Measurements from ENCODE around the gene ACOXL. TPM values are rescaled to one million over a fixed set of nuclear protein-coding genes. Genes with fewer than 3 reads are reported as not detected.

The ACOXL gene
- polyA plus RNA-seq, 6 donors from 2014 or later: not detected

- ATAC-seq (ENCODE audit: low read depth in 2 of 2) (no peak), DNase-seq (no peak)
- Mint-ChIP-seq H3K36me3 (no peaks in the 10 kb centered on the region), H3K27ac (no peak overlapping the region), H3K4me1 (no peaks in the 10 kb centered on the region), H3K4me3 (no peak overlapping the region), H3K9me3 (no peaks in the 10 kb centered on the region), H3K27me3 (peaks cover 0 to 11% (median 4%) of the 10 kb centered on the region in 3 donors)
Measured at GRCh38 chr2:110836671-110837070, 104.3 kb downstream of the ACOXL start.

GRCh38 chr2:110837446-110838409, 105.4 kb downstream of the ACOXL start:
- H3K4me1 Mint-ChIP-seq: no peaks in the 10 kb centered on the region
- no peaks in the 10 kb centered on the region for H3K9me3 Mint-ChIP-seq
- peak overlapping the region in 1 of 6 donors; percentile 60 for H3K27ac Mint-ChIP-seq
- DNase-seq: no peak
- ATAC-seq (ENCODE audit: low read depth in 2 of 2): no peak
- H3K4me3 Mint-ChIP-seq: no peak overlapping the region
- peaks cover 0 to 12% (median 4%) of the 10 kb centered on the region in 3 donors for H3K27me3 Mint-ChIP-seq
- H3K36me3 Mint-ChIP-seq: no peaks in the 10 kb centered on the region

- Mint-ChIP-seq H3K4me1 (no peaks in the 10 kb centered on the region), H3K4me3 (peak overlapping the region in 1 of 8 donors; percentile 21), H3K27ac (no peak overlapping the region), H3K27me3 (peaks cover 0 to 12% (median 8%) of the 10 kb centered on the region in 3 donors), H3K36me3 (no peaks in the 10 kb centered on the region), H3K9me3 (no peaks in the 10 kb centered on the region)
- ATAC-seq (ENCODE audit: low read depth in 2 of 2) (no peak), DNase-seq (no peak)
Measured at GRCh38 chr2:110838657-110839384, 106.4 kb downstream of the ACOXL start.

GRCh38 chr2:110840508-110840907, 108.1 kb downstream of the ACOXL start:
- Mint-ChIP-seq H3K27ac (no peak overlapping the region), H3K4me1 (no peaks in the 10 kb centered on the region), H3K4me3 (no peak overlapping the region), H3K27me3 (peaks cover 0 to 12% (median 6%) of the 10 kb centered on the region in 3 donors), H3K36me3 (no peaks in the 10 kb centered on the region), H3K9me3 (no peaks in the 10 kb centered on the region)
- ATAC-seq (ENCODE audit: low read depth in 2 of 2) (no peak), DNase-seq (no peak)

- Mint-ChIP-seq H3K4me1 (peaks cover 12% of the 10 kb centered on the region in 3 donors), H3K9me3 (peaks cover 0 to 2% (median 0%) of the 10 kb centered on the region in 7 donors), H3K27ac (no peak overlapping the region), H3K36me3 (no peaks in the 10 kb centered on the region), H3K27me3 (peaks cover 0 to 12% (median 6%) of the 10 kb centered on the region in 3 donors), H3K4me3 (no peak overlapping the region)
- no peak for ATAC-seq (ENCODE audit: low read depth in 2 of 2)
- no peak for DNase-seq
Measured at GRCh38 chr2:110842048-110842447, 109.7 kb downstream of the ACOXL start.

- Mint-ChIP-seq H3K4me1 (peaks cover 15 to 19% (median 16%) of the 10 kb centered on the region in 3 donors), H3K4me3 (no peak overlapping the region), H3K27me3 (peaks cover 0 to 12% (median 6%) of the 10 kb centered on the region in 3 donors), H3K36me3 (no peaks in the 10 kb centered on the region), H3K9me3 (peaks cover 0 to 2% (median 0%) of the 10 kb centered on the region in 7 donors), H3K27ac (peak overlapping the region in 1 of 6 donors; percentile 3)
- ATAC-seq (ENCODE audit: low read depth in 2 of 2): no peak
- DNase-seq: no peak
Measured at GRCh38 chr2:110843496-110843895, 111.1 kb downstream of the ACOXL start.

GRCh38 chr2:110843959-110844510, 111.7 kb downstream of the ACOXL start:
- H3K4me1 Mint-ChIP-seq: peaks cover 15 to 19% (median 16%) of the 10 kb centered on the region in 3 donors
- ATAC-seq (ENCODE audit: low read depth in 2 of 2): no peak
- H3K27me3 Mint-ChIP-seq: peaks cover 0 to 12% (median 6%) of the 10 kb centered on the region in 3 donors
- H3K36me3 Mint-ChIP-seq: no peaks in the 10 kb centered on the region
- no peak overlapping the region for H3K4me3 Mint-ChIP-seq
- no peak for DNase-seq
- peak overlapping the region in 1 of 6 donors; percentile 3 for H3K27ac Mint-ChIP-seq
- H3K9me3 Mint-ChIP-seq: peaks cover 0 to 2% (median 0%) of the 10 kb centered on the region in 7 donors

- peak overlapping the region in 1 of 6 donors; percentile 76 for H3K27ac Mint-ChIP-seq
- H3K4me3 Mint-ChIP-seq: no peak overlapping the region
- DNase-seq: no peak
- peaks cover 16 to 19% (median 16%) of the 10 kb centered on the region in 3 donors for H3K4me1 Mint-ChIP-seq
- no peak for ATAC-seq (ENCODE audit: low read depth in 2 of 2)
- no peaks in the 10 kb centered on the region for H3K36me3 Mint-ChIP-seq
- H3K27me3 Mint-ChIP-seq: peaks cover 0 to 6% (median 5%) of the 10 kb centered on the region in 3 donors
- peaks cover 0 to 2% (median 0%) of the 10 kb centered on the region in 7 donors for H3K9me3 Mint-ChIP-seq
Measured at GRCh38 chr2:110847651-110848050, 115.3 kb downstream of the ACOXL start.

- Mint-ChIP-seq H3K36me3 (no peaks in the 10 kb centered on the region), H3K4me1 (peaks cover 16 to 20% (median 19%) of the 10 kb centered on the region in 3 donors), H3K9me3 (peaks cover 0 to 2% (median 0%) of the 10 kb centered on the region in 7 donors), H3K27me3 (peaks cover 0 to 6% (median 5%) of the 10 kb centered on the region in 3 donors), H3K4me3 (no peak overlapping the region), H3K27ac (no peak overlapping the region)
- ATAC-seq (ENCODE audit: low read depth in 2 of 2): no peak
- DNase-seq: no peak
Measured at GRCh38 chr2:110848071-110848470, 115.7 kb downstream of the ACOXL start.

- no peak for ATAC-seq (ENCODE audit: low read depth in 2 of 2)
- Mint-ChIP-seq H3K4me1 (peaks cover 16 to 20% (median 19%) of the 10 kb centered on the region in 3 donors), H3K9me3 (peaks cover 0 to 2% (median 0%) of the 10 kb centered on the region in 7 donors), H3K27me3 (peaks cover 0 to 5% (median 5%) of the 10 kb centered on the region in 3 donors), H3K4me3 (no peak overlapping the region), H3K27ac (no peak overlapping the region), H3K36me3 (no peaks in the 10 kb centered on the region)
- no peak for DNase-seq
Measured at GRCh38 chr2:110848519-110849030, 116.2 kb downstream of the ACOXL start.

GRCh38 chr2:110851531-110851930, 119.2 kb downstream of the ACOXL start:
- no peak overlapping the region for H3K4me3 Mint-ChIP-seq
- H3K9me3 Mint-ChIP-seq: peaks cover 0 to 2% (median 0%) of the 10 kb centered on the region in 7 donors
- H3K27ac Mint-ChIP-seq: no peak overlapping the region
- DNase-seq: no peak
- H3K27me3 Mint-ChIP-seq: peaks cover 0 to 5% (median 0%) of the 10 kb centered on the region in 3 donors
- no peaks in the 10 kb centered on the region for H3K36me3 Mint-ChIP-seq
- ATAC-seq (ENCODE audit: low read depth in 2 of 2): no peak
- H3K4me1 Mint-ChIP-seq: peaks cover 22 to 27% (median 24%) of the 10 kb centered on the region in 3 donors

GRCh38 chr2:110852051-110852450, 119.7 kb downstream of the ACOXL start:
- no peaks in the 10 kb centered on the region for H3K36me3 Mint-ChIP-seq

More at GRCh38 chr2:110852051-110852450, 119.7 kb downstream of the ACOXL start:
- DNase-seq (no peak), ATAC-seq (ENCODE audit: low read depth in 2 of 2) (no peak)
- Mint-ChIP-seq H3K4me1 (peaks cover 16 to 21% (median 19%) of the 10 kb centered on the region in 3 donors), H3K9me3 (peaks cover 0 to 2% (median 0%) of the 10 kb centered on the region in 7 donors), H3K27me3 (peaks cover 0 to 5% (median 0%) of the 10 kb centered on the region in 3 donors), H3K4me3 (no peak overlapping the region), H3K27ac (no peak overlapping the region)
